Right lobe of liver (tissue), 4 donors: Measurements from ENCODE around the gene ATE1.

Source experiments
- CTCF ChIP-seq, 4 donors: fragments of 200-600 bp in 3 of 4; fragments of 450-650 bp in 1 of 4; IDR thresholded peaks; one replicate each; pipeline versions ENCODE4 v1.5.1 to v1.8.0; 2016 to 2022; ENCODE audit warnings: antibody characterized with exemption in 4 of 4, mild to moderate bottlenecking in 2 of 4
- POLR2A ChIP-seq: fragments of 450-650 bp; IDR thresholded peaks from one replicate; pipeline ENCODE4 v1.6.1; 2017; ENCODE audit warnings: antibody characterized with exemption, mild to moderate bottlenecking
- donor health status: DM: no; HTN: no; CAD: no.
- donor health status: DM: no; HTN: no; CAD: no.
- donor health status: DM: no; HTN: yes; CAD: no.

- no peak for TF ChIP-seq POLR2A
- no peak for TF ChIP-seq CTCF (IDR thresholded peaks at IDR 0.05)
These were observed 7.9 kb upstream of the ATE1 start for GRCh38 chr10:121935702-121936101.
